ENCODE results near the gene CHMP2A. TPM values are rescaled to one million over a fixed set of nuclear protein-coding genes. Genes with fewer than 3 reads are reported as not detected.

CHMP2A gene
- total and polyA plus RNA-seq, 2 of the 13 experiments (the other 11 are each of a cell fraction or from before 2014, with no cell fraction given), result 49.7 to 55.0 TPM

- no peak for TF ChIP-seq GATA4 (IDR thresholded peaks at IDR 0.05; ENCODE audit: borderline replicate concordance, low read depth)
- TF ChIP-seq SCMH1 (CRISPR knock-in tag; IDR thresholded peaks at IDR 0.05; ENCODE audit: borderline replicate concordance), result no peak
- TF ChIP-seq, protein P1, sequence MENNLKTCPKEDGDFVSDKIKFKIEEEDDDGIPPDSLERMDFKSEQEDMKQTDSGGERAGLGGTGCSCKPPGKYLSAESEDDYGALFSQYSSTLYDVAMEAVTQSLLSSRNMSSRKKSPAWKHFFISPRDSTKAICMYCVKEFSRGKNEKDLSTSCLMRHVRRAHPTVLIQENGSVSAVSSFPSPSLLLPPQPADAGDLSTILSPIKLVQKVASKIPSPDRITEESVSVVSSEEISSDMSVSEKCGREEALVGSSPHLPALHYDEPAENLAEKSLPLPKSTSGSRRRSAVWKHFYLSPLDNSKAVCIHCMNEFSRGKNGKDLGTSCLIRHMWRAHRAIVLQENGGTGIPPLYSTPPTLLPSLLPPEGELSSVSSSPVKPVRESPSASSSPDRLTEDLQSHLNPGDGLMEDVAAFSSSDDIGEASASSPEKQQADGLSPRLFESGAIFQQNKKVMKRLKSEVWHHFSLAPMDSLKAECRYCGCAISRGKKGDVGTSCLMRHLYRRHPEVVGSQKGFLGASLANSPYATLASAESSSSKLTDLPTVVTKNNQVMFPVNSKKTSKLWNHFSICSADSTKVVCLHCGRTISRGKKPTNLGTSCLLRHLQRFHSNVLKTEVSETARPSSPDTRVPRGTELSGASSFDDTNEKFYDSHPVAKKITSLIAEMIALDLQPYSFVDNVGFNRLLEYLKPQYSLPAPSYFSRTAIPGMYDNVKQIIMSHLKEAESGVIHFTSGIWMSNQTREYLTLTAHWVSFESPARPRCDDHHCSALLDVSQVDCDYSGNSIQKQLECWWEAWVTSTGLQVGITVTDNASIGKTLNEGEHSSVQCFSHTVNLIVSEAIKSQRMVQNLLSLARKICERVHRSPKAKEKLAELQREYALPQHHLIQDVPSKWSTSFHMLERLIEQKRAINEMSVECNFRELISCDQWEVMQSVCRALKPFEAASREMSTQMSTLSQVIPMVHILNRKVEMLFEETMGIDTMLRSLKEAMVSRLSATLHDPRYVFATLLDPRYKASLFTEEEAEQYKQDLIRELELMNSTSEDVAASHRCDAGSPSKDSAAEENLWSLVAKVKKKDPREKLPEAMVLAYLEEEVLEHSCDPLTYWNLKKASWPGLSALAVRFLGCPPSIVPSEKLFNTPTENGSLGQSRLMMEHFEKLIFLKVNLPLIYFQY (CRISPR knock-in tag; IDR thresholded peaks at IDR 0.05; ENCODE audit: borderline replicate concordance), result no peak
- no peak for TF ChIP-seq PBX3 (CRISPR knock-in tag; IDR thresholded peaks at IDR 0.05; ENCODE audit: borderline replicate concordance)
- TF ChIP-seq PHF5A (CRISPR knock-in tag; IDR thresholded peaks at IDR 0.05; ENCODE audit: low read depth, unreplicated experiment), result no peak
- no peak for TF ChIP-seq DNMT3B (CRISPR knock-in tag; conservative IDR thresholded peaks at IDR 0.05)
- peak; percentile 94 for TF ChIP-seq RBFOX2 (IDR thresholded peaks at IDR 0.05; ENCODE audit: low read depth, low read length)
- TF ChIP-seq TMF1 (CRISPR knock-in tag; IDR thresholded peaks at IDR 0.05; ENCODE audit: low read depth), result no peak
- TF ChIP-seq PREB (CRISPR knock-in tag; IDR thresholded peaks at IDR 0.05), result no peak
- no peak for TF ChIP-seq ONECUT2 (CRISPR knock-in tag; IDR thresholded peaks at IDR 0.05)
- TF ChIP-seq KLF9 (CRISPR knock-in tag; IDR thresholded peaks at IDR 0.05; ENCODE audit: low read depth), result no peak
- no peak for TF ChIP-seq FOXP4 (CRISPR knock-in tag; IDR thresholded peaks at IDR 0.05)
- TF ChIP-seq BORCS8-MEF2B (CRISPR knock-in tag; IDR thresholded peaks at IDR 0.05), result 0 out of 2 replicates have a peak, but pooled peaks have one; percentile 3
- TF ChIP-seq SAFB2 (CRISPR knock-in tag; IDR thresholded peaks at IDR 0.05; ENCODE audit: borderline replicate concordance, low read depth), result 0 out of 2 replicates have a peak, but pooled peaks have one; percentile 34
- TF ChIP-seq, protein P2, sequence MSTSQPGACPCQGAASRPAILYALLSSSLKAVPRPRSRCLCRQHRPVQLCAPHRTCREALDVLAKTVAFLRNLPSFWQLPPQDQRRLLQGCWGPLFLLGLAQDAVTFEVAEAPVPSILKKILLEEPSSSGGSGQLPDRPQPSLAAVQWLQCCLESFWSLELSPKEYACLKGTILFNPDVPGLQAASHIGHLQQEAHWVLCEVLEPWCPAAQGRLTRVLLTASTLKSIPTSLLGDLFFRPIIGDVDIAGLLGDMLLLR (CRISPR knock-in tag; IDR thresholded peaks at IDR 0.05), result no peak
- no peak; the same call in 1 of the 2 replicates for TF ChIP-seq ZNF576 (CRISPR knock-in tag; IDR thresholded peaks at IDR 0.05)
These were observed at the start of gene CHMP2A (continued) for GRCh38 chr19:58554494-58555368.
